Measurements from ENCODE around the gene RAD51B. TPM values are rescaled to one million over a fixed set of nuclear protein-coding genes. Genes with fewer than 3 reads are reported as not detected.
A peak's percentile ranks its signal among the peaks of the same experiment; 100 is the strongest.

Gene RAD51B
- total RNA-seq, 1 experiment from 2014 or later, result 29.9 TPM

- no peak for DNase-seq
- no peaks in the 10 kb centered on the region for H4K20me1 ChIP-seq (ENCODE audit: insufficient read depth)
- H3K4me3 ChIP-seq, result no peak overlapping the region
- no peak overlapping the region for H2AFZ ChIP-seq
- peaks cover 11% of the 10 kb centered on the region; the same call in 1 of the 2 replicates for H3K79me2 ChIP-seq (ENCODE audit: low read depth)
- peak overlapping the region; percentile 69 for H3K27ac ChIP-seq
- no peak overlapping the region for H3K4me2 ChIP-seq
- POLR2A ChIA-PET (ENCODE audit: unreplicated experiment), result no interaction called here
- CTCF ChIA-PET, result interaction anchor here (0.6 to 1.1 kb wide), 3 partner anchors 14 to 32 kb away, joined by 3 to 5 read pairs (median 4); no protein-coding TSS in a partner anchor
- H3K36me3 ChIP-seq (ENCODE audit: low read depth), result peaks cover 66% of the 10 kb centered on the region
- peaks cover 60% of the 10 kb centered on the region for H3K4me1 ChIP-seq (replicated peaks; ENCODE audit: insufficient read depth)
- no peaks in the 10 kb centered on the region for H3K9me2 ChIP-seq (ENCODE audit: insufficient read depth)
- TF ChIP-seq CTCF (conservative IDR thresholded peaks at IDR 0.05) (no peak), EZH2 (IDR thresholded peaks at IDR 0.05; ENCODE audit: low read depth) (no peak)
- no TSS peak for BruUV-seq (replicated peaks)
- peaks cover 50% of the 10 kb centered on the region for H3F3A ChIP-seq (ENCODE audit: insufficient read depth, low read depth)
- H3K9me3 ChIP-seq (ENCODE audit: insufficient read depth, low read depth), result no peaks in the 10 kb centered on the region
- intact Hi-C loops (cut with micrococcal nuclease; ENCODE audit: unreplicated experiment), result no loop called here
- H3K27me3 ChIP-seq (ENCODE audit: insufficient read depth, low read depth), result no peaks in the 10 kb centered on the region
These were observed 700.1 kb downstream of the RAD51B start for GRCh38 chr14:68519671-68520187.

GRCh38 chr14:68520637-68521556 lies 701.3 kb downstream of the RAD51B start:
- Histone ChIP-seq H4K20me1 (ENCODE audit: insufficient read depth) (no peaks in the 10 kb centered on the region), H3K4me3 (no peak overlapping the region), H3F3A (ENCODE audit: insufficient read depth, low read depth) (peaks cover 45% of the 10 kb centered on the region), H3K4me1 (replicated peaks; ENCODE audit: insufficient read depth) (peaks cover 52% of the 10 kb centered on the region), H3K79me2 (ENCODE audit: low read depth) (peaks cover 11% of the 10 kb centered on the region; the same call in 1 of the 2 replicates), H3K9me2 (ENCODE audit: insufficient read depth) (no peaks in the 10 kb centered on the region), H2AFZ (no peak overlapping the region), H3K4me2 (peak overlapping the region; percentile 26), H3K36me3 (ENCODE audit: low read depth) (peaks cover 78% of the 10 kb centered on the region), H3K27me3 (ENCODE audit: insufficient read depth, low read depth) (no peaks in the 10 kb centered on the region), H3K9me3 (ENCODE audit: insufficient read depth, low read depth) (no peaks in the 10 kb centered on the region; the same call in 1 of the 2 replicates), H3K27ac (peak overlapping the region; percentile 69)
- CTCF ChIA-PET, result interaction anchor here (0.5 to 1.4 kb wide), 4 partner anchors 15 to 214 kb away, joined by 3 to 4 read pairs (median 3); no protein-coding TSS in a partner anchor
- POLR2A ChIA-PET (ENCODE audit: unreplicated experiment), result interaction anchor here (0.6 to 1.3 kb wide), 9 partner anchors 15 to 480 kb away, joined by 3 to 12 read pairs (median 5); partner anchors contain the start of gene ZFP36L1
- BruUV-seq (replicated peaks), result TSS peak; percentile 97
- DNase-seq, result peak; percentile 86 to 91
- intact Hi-C loops (cut with micrococcal nuclease; ENCODE audit: unreplicated experiment), result loop anchor here (1.0 kb wide), 1 partner anchor 55 kb away; no protein-coding TSS in a partner anchor
- TF ChIP-seq CTCF (conservative IDR thresholded peaks at IDR 0.05), result no peak
- no peak for TF ChIP-seq EZH2 (IDR thresholded peaks at IDR 0.05; ENCODE audit: low read depth)

- no peaks in the 10 kb centered on the region for H4K20me1 ChIP-seq (ENCODE audit: insufficient read depth)
- H3K79me2 ChIP-seq (ENCODE audit: low read depth), result peaks cover 11% of the 10 kb centered on the region; the same call in 1 of the 2 replicates
- TF ChIP-seq CTCF (conservative IDR thresholded peaks at IDR 0.05) (no peak), EZH2 (IDR thresholded peaks at IDR 0.05; ENCODE audit: low read depth) (no peak)
- H3K4me3 ChIP-seq, result no peak overlapping the region
- H3K27me3 ChIP-seq (ENCODE audit: insufficient read depth, low read depth), result no peaks in the 10 kb centered on the region
- peaks cover 46% of the 10 kb centered on the region for H3F3A ChIP-seq (ENCODE audit: insufficient read depth, low read depth)
- H3K4me1 ChIP-seq (replicated peaks; ENCODE audit: insufficient read depth), result peaks cover 52% of the 10 kb centered on the region
- H2AFZ ChIP-seq, result no peak overlapping the region
- intact Hi-C loops (cut with micrococcal nuclease; ENCODE audit: unreplicated experiment), result loop anchor here (1.0 kb wide), 1 partner anchor 55 kb away; no protein-coding TSS in a partner anchor
- no peaks in the 10 kb centered on the region; the same call in 1 of the 2 replicates for H3K9me3 ChIP-seq (ENCODE audit: insufficient read depth, low read depth)
- H3K27ac ChIP-seq, result peak overlapping the region; percentile 69
- ChIA-PET CTCF (interaction anchor here (1.4 kb wide), 1 partner anchor 27 kb away, joined by 4 read pairs; no protein-coding TSS in a partner anchor), POLR2A (ENCODE audit: unreplicated experiment) (interaction anchor here (0.6 to 1.3 kb wide), 5 partner anchors 15 to 481 kb away, joined by 3 to 12 read pairs (median 5); partner anchors contain the start of gene ZFP36L1)
- peaks cover 82% of the 10 kb centered on the region for H3K36me3 ChIP-seq (ENCODE audit: low read depth)
- no TSS peak for BruUV-seq (replicated peaks)
- H3K4me2 ChIP-seq, result peak overlapping the region; percentile 26
- H3K9me2 ChIP-seq (ENCODE audit: insufficient read depth), result no peaks in the 10 kb centered on the region
- DNase-seq, result no peak
These were observed 702.0 kb downstream of the RAD51B start for GRCh38 chr14:68521557-68521901.
